Measurements from ENCODE around the gene BAG5. TPM values are rescaled to one million over a fixed set of nuclear protein-coding genes. Genes with fewer than 3 reads are reported as not detected.

BAG5 gene
- polyA plus RNA-seq, 3 donors: 29.4 to 34.2 (median 30.4) TPM

DNA sequence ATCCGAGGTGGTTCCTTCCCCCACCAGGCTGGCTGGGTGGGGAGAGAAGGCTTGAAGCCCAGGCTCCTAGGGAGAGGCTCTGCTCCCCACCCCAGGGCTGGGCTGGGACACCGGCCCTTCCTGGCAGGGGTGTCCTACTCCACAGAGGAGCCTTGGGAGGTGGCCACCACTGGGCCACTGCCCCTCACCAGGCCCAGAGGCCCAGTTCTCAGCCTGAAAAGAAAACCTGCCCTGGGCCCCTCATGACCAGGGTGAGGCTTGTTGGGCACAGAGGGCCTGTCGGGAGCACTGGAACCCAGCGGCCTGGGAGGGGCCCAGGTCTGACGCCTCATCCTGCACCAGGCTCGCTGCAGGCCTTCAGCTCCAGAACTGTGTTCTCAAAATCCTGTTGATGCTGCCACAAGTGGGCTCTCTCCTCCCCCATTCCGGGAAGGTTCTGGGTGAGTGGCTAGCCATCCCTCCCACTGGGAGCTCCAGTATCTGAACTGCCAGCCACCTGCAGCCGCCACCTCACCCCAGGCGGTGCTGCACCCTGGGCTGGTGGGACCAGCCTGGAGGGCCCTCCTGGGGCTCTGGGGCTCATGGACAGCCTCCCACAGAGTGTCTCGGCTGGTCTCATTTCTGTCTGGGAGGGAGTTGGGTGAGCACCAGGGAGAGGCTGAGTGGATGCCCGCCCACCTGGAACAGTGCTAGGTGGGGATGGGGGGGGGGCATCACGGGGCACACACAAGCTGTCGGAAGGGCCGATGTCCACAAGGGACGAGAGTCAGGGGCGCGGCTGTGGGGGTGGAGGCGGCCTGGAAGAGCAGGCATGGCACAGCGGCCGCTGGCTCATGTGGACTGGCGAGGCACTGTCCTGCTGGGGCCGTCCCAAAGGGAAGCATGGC is 11.8 kb downstream of the BAG5 start:
- DNase-seq (ENCODE audit: extremely low read depth in 1 of 11, low read depth in 9 of 11, low spot score in 4 of 11): peak in 4 of 11 donors; percentile 57 to 74 (median 70)

DNA sequence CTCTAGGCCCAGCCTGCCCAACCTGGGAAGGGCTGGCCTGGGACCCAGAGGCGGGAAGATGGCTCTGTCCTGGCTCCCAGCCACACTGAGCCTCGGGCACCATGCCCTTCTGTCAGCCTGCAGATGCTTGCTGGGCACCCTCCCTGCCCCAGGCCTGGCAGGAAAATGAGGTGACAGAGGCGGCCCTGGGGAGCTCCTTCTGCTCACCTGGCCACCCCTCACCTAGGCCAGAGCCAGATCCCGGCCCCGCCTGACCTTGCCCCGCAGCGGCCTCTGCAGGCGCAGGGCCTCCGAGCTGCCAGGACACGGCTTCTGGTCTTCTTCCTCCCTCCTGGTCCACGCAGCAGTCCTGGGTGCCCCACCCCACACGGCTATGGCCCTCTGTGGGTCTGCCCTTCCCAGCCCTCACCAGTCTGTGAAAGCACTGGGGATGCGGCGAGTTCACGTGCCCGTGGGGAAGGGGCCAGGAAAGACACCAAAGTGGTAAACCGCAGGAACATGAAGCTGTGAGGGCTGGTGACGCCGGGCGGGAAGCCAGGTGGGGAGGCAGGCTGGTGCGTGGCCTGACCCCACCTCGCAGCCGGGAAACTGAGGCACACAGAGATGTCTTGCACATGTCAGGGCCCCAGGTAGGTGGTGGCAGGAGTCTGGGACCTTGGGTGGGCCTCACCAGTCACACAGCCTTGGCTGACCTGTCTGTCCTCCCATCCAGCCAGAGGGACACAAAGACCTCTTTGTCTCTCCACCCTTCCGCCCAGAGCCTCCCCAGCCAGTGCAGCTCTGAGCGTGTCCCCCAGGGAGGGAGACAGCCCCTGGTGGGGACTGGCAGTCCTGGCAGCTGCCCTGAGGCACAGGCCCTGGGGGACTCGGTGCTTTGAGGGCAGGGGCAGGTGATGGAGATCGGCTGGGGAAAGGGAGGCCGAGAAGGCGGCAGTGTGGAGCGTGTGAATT is 12.8 kb downstream of the BAG5 start:
- no peak for DNase-seq (ENCODE audit: extremely low read depth in 1 of 11, low read depth in 9 of 11, low spot score in 4 of 11)

DNA sequence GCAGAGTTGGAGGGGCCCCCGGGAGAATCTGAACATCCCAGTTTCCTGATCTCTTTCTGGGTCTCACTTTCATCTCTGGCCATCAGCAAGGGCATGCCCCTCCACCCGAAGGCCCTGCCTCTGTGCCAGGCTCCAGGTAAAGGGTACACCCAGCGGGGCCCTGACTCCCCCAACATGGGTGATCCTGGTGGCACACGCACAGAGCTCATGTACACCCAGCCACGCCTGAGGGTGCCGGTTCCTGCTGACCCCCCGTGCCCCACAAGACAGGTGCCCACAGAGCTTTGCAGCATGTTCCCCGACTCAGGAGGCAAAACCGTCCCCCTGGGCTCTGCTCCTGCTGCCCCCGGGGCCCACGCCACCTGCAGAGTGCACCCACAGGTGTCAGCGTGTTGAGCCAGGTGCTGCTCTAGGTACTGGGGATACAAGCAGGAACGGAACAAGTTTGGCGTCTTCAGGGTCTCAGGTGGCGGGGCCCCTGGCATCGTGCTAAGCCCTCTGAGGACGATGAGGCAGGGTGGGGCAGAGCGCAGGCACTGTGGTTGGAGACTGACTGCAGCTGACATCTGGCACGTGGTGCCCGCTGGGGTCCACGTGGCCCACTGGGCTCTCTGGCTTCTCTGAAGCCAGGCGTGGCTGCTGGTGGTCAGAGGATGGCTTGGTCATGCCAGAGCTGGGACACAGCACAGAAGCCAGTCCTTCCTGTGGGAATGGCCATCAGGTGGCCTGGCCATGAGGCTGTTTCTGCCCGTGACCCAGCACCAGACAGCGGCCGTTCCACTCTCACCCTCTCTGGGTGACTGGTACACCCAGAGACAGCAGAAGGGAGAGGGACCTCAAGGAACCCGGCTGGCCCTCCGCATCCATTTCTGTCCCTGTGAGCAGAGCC is 13.8 kb downstream of the BAG5 start:
- no peak for DNase-seq (ENCODE audit: extremely low read depth in 1 of 11, low read depth in 9 of 11, low spot score in 4 of 11)

DNA sequence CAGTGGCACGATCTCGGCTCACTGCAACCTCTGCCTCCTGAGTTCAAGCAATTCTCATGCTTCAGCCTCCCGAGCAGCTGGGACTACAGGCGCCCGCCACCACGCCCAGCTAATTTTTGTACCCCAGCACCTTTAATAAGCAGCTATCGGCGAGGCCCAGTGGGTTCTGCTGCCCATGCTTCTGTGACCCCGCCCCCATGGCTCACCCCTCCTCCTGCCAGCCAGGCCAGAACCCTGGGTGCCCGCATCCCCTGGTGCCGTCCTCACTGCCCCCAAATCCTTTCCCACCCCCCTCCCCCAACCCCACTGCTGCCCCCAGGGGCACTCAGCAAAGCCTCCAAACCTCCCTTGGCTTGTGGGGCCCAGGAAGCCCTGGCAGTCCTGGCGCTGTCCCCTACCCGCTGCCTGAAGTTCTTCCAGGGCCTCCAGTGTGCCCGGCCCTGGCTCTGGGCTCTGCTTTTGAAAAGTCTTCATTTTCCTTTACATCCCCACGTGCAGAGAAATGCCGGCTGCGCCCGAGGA is 14.5 kb downstream of the BAG5 start:
- DNase-seq (ENCODE audit: extremely low read depth in 1 of 11, low read depth in 9 of 11, low spot score in 4 of 11): no peak

DNA sequence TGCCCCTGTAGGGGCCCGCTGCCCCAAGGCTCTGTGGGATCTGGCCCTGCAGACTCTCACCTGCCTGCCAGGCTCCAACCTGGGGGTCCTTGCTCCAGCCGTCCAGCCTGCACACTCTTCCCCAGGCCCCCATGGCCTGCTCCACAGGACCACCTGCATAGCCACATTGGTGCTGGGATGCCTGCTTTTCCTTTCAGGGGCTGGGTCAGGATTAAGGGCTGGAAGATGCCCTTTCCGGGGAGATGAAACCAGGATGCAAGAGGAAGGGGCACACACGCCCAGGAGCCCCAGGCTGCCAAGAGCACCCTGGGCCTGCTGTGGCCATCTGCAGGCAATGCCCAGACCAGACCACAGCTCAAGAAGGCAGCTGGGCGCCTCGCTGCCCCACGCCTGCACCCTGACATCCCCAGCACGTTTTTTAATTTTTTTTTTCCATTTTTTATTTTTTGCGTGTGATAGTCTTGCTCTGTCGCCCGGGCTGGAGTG is 15.0 kb downstream of the BAG5 start:
- DNase-seq (ENCODE audit: extremely low read depth in 1 of 11, low read depth in 9 of 11, low spot score in 4 of 11): no peak

DNA sequence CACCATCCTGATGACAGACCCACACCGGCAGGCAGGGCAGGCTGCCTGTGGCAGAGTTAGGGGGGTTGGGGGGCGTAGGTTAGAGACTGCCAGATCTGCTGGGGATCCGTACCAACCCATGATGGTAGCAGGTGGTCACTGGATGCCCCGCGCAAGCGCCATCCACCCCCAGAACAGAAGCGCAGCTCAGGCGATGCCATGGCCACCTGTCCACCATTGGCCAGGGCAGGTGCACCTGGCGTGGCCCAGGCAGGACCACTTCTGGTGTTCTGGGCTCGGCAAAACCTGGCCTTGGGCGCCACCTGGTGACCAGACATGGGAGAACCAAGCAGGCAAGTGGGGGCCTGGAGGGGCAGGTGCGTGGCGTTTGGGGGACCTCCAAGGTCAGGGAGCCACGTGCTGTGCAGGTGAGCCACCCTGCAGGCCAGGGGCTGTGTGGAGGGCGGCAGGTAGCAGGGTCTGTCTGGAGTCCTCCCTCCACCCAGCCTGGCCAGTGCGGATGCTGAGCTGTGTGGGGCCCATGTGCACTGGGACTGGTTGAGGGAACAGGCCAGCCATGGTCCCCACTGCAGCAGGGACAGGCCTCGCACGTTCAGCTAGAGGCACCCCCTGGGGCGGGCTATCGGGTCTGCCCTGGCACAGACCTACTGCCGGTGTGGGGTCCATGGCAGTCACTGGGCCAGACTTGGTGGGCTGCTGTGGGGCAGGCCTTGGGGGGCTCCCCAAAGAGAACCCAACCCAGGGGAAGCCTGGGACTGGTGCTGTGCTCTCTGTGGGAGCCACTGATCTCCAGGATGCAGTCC is 15.6 kb downstream of the BAG5 start:
- DNase-seq (ENCODE audit: extremely low read depth in 1 of 11, low read depth in 9 of 11, low spot score in 4 of 11): peak in 1 of 11 donors; percentile 47

DNA sequence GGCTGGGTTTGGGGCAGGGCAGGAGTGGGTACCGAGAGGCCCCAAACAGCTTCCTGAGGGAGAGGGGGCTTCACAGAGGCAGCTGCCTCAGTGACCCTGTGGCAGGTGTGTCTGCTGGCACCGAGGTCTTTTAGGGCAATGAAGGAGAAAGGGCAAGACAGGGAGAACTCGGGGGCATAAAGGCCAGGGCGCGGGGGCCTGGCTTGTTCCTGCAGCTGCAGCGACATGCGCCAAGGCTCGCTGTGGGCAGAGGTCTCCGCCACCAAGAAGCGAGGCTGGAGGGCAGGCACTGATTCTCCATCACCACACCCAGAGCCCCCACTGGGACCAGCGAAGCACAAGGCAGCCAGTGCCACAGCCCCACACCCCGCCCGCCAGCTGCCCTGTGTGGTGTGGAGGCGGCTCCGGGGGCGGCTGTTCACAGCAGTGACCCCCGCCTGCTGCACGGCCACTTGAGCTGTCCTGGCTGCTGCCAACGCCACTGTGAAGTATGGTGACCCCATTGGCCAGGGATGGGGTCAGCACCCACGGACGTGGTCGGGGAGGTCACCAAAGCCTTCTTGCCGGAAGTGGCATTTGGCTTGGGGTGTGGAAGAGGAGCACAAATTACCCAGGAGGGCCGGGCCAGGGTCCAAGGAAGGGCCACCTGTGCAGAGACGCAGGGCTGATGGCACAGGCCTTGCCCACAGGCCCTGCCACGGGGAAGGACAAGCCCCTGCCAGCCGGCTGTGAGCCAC is 16.4 kb downstream of the BAG5 start:
- no peak for DNase-seq (ENCODE audit: extremely low read depth in 1 of 11, low read depth in 9 of 11, low spot score in 4 of 11)

DNA sequence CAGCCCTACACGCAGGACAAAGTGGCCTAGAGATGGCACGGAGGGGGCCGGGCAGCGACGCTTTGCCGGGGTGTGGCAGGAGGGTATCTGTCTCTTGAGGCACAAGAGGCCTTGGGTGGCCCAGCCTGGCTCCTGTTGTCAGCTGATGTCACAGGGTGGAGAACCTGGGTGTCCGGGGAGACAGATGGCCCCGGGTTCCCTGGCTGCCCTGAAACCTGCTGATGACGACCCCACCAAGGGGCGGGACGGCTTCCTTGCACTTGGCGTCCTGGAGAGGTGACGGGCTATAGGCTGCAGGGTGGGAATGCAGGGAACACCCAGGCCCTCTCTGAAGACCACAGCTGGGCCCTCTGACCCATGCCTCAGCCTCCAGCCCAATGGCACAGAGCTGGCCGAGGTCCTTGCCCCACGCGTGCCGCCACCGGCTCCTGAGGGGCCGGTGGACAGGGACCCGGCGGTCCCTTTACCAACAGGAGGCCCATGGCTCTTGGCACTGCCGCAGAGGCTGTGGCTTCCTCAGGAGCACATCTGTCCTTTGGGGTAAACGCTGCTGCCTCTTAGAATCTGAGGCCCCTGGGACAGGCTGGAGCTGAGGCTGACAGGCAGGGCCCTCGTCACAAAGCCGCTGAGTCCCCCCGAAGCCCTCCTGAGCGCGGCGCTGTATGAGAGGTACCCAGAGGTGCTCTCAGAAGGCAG is 17.1 kb downstream of the BAG5 start:
- DNase-seq (ENCODE audit: extremely low read depth in 1 of 11, low read depth in 9 of 11, low spot score in 4 of 11): no peak

DNA sequence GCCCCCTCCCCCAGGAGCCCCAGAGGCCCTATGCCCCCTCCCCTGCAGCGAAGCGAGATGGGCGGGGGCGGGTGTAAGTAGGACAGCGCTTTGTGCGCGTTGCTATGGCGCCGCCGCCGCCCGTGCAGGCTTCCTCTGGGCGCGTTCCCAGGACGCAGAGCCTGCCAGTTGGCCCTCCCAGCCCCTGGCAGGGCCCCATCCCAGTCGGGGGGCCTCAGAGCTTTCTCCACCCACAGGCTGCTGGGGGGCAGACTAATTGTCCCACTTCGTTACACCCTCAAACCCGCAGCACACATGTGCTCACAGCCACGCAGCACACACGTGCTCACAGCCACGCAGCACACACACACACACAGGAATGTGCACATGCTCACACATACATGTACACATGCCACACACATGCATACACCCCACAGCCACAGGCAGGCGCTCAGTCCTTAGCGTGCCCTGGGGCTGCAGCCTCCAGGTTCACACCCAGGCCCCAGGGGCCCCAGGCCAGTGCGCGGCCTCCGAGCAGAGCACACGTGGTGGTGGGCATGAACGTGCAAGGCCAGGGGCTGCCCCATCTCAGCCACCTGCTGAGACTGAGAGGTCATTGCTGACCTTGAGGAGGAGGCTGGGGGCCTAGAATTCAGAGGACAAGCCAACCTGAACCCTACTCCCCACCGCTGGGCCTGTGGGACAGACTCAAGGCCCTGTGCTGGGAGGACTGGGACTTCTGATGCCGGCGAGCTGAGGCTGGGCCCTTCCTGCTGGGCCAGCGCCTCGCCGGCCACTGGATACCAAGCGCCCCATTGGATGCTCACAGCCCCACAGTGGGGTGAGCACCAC is 17.9 kb downstream of the BAG5 start:
- DNase-seq (ENCODE audit: extremely low read depth in 1 of 11, low read depth in 9 of 11, low spot score in 4 of 11): no peak

DNA sequence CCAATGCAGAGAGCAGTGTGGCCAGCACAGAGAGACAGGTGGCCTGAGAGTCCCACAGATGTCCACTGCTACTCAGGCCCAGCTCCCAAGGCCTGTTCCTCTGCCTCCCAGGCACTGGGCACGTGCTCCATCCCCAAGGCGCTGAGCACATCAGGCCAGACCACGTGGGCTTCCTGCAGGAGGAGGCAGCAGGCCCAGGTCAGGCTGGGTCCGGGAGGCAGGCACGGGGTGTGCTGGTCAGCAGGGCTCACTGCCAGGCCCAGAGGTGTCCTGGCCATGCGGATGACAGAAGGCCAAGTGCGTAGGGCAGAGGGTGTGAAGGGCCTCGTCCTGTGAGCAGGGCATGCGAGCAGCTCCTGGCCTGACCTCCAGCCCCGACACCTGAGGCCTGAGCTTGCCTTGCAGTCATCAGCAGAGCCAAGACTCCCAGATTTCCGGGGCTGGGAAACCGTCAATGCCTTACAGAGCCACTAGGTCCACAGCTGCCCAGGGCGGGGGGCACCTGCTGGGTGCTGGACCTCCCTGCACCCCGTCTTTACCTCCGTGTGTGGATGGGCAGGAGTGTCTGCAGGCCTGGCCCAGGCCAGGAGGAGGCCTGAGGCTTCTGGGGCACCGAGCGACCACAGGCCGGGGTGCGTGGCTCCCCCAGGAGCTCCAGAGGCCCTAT is 18.6 kb downstream of the BAG5 start:
- DNase-seq (ENCODE audit: extremely low read depth in 1 of 11, low read depth in 9 of 11, low spot score in 4 of 11): no peak

DNA sequence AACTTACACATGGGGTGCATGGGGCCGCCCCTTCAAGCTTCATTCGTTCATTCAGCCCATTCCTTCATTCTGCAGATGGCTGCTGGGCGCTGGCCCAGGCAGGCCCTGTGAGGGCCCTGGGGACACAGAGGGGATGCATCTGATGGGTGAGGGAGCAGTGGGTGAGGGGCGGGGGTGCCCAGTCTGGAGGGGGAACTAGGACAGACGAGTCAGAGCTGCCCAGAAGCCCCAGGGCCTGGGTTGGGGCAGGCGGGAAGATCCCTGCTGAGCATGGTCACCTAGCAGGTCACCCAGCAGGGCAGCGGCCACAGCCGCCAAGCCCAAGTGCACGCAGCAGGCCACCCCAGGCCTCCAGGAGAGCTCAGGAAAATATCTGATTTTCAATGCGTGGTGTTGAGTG is 19.3 kb downstream of the BAG5 start:
- no peak for DNase-seq (ENCODE audit: extremely low read depth in 1 of 11, low read depth in 9 of 11, low spot score in 4 of 11)

DNA sequence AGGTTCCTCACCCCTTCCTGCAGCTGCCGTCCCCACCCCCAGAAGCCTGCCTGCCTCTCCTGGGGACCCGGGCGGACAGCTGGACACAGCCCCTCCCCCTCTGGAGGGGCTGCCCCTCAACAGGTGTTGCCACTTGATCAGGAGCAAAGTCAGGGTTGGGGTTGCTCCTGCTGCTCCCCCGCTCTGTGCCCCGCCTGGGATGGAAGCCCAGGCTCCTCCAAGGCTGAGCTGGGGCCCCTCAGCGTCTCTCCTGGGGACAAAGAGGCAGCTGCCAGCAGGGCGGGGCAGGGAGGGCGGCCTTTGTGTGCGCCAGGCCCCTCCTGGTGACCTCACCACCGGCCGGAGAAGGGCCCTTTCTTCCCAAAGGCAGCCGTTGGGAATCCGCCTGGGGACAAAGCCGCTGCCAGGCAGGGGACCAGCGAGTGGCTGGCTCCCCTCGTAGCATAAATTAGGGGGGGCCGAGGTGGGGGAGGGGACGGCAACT is 19.8 kb downstream of the BAG5 start:
- DNase-seq (ENCODE audit: extremely low read depth in 1 of 11, low read depth in 9 of 11, low spot score in 4 of 11): no peak

DNA sequence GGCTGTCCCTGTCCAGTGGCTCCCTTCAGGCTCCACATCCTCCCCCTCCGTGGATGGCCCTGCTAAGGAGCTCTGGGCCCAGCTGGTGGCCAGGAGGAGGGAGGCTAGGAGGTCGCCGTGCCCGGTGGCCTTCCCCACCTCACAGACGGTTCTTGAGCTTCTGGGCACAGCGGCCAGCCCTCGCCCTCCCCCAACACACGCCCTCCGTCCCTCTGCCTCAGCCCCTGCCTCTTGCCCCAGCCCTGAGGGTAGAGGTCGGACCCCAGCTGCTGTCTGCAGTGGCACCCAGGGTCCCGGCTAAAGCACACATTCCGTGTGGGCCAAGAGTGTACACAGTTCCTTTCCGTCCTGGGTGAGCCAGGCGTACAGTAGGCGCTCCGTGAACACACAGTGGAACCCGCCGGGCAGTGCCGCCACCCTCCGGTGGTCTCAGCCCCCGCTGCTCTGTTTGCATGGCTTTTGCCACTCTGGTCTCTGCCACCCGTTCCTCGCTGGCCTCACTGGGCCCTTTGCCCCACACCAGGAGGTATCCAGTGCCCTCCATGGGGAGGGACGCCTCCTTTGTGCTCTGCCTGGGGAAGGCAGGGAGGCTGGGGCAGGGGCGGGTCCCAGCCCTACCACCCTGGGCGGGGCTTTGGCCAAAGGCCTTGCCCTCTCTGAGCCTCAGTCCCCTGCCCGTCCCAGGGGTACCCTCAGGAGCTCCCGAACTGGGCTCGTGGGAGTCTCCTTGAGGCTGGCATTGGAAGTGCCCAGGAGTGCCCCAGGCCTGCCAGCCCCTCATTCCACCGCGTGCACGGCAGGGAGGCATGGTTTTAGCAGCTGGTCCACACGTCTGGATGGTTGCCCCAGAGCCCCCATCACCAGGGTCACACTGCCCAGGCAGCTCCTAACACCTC is 20.5 kb downstream of the BAG5 start:
- no peak for DNase-seq (ENCODE audit: extremely low read depth in 1 of 11, low read depth in 9 of 11, low spot score in 4 of 11)

Data from renal cortex interstitium (tissue), 11 donors.